Measurements from ENCODE around the gene IER2.
"Not testable (repeated sequence)": the region's sequence is repeated elsewhere in the genome, so short reads cannot be mapped to it uniquely, and the experiment has no call there.

Gene IER2

DNA sequence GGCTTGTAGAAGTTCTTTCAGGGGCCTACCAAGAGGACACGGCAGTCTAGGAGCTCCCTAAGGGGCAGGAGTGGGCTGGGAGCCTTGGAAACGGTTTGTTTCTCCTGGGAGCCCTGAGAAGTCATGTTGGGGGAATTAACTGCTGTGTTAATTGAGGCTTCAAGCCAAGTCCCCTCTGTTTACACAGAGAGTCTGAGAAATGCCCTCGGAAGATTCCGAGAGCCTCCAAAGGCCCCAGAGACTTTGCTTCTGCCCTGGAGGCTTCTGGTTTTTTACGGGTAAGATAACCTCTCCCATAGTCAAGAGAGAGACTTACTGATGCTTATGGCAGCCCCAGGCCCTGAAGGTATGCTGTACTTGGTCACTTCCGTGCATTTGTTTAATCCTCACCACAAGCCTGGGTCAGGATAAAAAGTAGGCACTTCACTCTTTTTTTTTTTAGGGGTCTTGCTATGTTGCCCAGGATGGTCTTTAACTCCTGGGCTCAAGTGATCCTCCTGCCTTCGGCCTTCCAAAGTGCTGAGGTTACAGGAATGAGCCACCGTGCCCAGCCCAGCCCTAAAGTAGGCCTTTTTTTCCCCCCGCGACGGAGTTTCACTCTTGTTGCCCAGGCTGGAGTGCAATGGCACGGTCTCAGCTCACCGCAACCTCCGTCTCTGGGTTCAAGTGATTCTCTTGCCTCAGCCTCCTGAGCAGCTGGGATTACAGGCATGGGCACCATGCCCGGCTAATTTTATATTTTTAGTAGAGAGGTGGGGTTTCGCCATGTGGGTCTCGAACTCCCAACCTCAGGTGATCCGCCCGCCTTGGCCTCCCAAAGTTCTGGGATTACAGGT lies 15.2 kb downstream of the IER2 start:
- DNase-seq: peak; percentile 76

DNA sequence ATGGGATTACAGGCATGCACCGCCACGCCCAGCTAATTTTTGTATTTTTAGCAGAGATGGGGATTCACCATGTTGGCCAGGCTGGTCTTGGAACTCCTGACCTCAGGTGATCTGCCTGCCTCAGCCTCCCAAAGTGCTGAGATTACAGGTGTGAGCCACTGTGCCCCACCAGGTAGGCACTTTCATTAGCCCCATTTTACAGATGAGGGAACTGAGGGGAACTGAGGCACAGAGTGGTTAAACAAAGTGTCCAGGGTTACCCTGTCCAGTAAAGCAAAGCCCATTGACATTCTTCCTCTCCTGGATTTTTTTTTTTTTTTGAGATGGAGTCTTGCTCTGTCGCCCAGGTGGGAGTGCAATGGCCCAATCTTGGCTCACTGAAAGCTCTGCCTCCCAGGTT lies 15.9 kb downstream of the IER2 start:
- DNase-seq: not testable (repeated sequence)

DNA sequence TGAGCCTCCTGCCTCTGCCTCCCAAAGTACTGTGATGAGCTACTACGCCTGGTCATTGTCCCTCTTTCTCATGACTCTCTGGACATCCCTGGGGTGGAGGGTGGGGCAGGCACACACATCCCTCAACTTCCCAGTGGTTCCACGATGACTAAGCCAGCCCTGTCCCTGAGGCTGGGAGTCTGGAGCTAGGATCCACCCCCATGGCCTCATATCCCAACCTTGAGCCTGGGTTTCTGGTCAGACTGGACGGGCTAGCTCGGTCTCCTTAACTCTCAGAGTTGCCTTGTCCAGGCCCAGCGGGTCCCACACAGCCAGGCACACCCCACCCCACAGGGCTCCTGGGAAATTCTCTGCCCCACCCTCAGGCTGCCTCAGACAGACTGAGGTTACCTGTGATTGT lies 19.6 kb downstream of the IER2 start:
- DNase-seq: no peak

DNA sequence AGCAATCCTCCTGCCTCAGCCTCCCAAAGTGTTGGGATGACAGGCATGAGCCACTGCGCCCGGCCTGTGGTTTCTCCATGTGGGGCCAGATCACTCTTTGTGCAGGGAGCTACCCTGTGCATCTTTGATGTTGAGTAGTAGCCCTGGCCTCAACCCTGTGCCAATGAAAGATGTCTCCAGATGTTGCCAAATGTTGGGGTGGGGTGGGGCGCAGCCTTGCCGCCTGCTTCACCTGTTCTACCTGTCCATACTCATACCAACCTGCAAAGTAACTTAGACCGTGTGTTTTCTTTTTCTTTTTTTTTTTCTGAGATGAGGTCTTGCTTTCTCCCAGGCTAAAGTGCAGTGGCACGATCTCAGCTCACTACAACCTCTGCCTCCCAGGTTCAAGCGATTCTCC lies 20.9 kb downstream of the IER2 start:
- no peak for DNase-seq

DNA sequence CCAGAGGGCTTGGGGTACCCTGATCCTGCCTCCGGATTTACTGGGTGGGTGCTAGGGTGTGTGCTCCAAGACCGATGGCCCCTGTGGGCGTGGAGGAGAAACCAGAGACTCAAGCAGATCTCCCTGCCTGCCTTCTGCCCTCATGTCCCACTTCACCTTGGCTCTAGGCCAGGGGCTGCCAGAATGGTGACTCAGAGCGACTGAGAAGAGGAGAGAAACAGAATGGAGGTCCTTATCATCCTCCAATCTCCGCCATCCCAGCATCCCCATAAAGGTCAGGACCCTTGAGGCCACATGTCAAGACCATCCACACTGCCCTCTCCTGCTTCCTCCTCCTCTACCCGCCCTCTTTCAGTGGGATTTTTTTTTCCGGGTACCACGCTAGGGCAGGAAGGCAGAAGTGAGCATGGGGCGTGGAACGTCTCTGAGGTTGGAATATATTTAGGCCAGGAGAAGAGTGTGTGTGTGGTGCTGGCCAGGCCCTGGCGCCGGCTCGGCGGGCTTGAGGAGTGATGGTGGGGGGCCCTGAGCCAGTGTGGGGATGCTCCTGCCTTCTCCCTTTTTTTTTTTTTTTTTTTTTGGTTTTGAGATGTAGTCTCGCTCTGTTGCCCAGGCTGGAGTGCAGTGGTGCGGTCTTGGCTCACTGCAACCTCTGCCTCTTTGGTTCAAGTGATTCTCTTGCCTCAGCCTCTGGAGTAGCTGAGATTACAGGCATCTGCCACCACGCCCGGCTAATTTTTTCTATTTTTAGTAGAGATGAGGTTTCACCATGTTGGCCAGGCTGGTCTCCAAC lies 22.3 kb downstream of the IER2 start:
- DNase-seq: peak; percentile 50

DNA sequence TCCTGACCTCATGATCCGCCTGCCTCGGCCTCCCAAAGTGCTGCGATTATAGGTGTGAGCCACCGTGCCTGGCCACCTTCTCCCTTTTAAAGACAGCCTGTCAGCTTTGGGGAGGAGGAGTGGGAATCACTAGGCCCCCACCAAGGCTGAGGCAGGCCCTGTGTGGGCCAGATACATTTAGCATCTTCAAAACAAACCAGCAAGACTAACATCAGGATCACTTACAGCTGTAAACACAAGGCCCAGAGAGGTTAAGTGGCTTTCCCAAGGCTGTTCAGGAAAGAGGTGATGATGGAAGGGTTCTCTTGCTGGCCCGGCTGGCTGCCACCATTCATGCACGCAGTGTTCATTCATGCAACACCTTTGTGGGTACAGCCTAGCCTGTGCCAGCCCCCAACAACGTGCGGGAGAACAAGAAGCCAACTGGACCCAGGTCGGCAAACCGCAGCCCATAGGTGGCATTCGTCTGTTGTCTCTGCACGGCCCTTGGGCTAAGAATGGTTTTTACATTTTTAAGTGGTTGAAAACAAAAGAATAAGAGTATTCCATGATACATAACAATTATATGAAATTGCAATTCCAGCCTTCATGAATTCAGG lies 23.0 kb downstream of the IER2 start:
- DNase-seq: no peak

DNA sequence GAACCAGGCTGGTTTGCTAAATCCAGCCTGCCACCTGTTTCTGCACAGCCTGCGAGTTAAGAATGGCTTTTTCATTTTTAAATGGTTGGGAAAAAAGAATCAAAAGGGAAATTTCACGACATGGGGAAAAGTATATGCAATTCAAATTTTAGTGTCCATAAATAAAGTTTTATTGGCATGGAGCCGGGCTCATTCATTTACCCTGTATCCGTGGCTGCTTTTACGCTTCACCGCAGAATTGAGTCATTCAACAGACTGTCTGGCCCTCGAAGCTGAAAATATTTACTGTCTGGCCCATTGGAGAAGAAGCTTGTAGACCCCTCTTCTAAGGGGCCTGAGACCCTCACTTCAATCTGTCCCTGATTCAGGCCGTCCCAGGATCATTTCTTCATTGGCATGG lies 26.1 kb downstream of the IER2 start:
- no peak for DNase-seq

DNA sequence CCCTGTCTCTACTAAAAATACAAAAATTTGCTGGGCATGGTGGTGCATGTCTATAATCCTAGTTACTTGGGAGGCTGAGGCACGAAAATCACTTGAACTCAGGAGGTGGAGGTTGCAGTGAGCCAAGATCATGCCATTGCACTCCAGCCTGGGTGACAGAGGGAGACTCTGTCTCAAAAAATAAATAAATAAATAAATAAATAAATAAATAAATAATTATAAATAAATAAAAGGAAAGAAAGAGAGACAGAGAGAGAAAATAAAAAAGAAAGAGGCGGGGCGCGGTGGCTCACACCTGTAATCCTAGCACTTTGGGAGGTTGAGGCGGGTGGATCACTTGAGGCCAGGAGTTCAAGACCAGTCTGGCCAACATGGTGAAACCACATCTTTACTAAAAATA lies 27.4 kb downstream of the IER2 start:
- not testable (repeated sequence) for DNase-seq

DNA sequence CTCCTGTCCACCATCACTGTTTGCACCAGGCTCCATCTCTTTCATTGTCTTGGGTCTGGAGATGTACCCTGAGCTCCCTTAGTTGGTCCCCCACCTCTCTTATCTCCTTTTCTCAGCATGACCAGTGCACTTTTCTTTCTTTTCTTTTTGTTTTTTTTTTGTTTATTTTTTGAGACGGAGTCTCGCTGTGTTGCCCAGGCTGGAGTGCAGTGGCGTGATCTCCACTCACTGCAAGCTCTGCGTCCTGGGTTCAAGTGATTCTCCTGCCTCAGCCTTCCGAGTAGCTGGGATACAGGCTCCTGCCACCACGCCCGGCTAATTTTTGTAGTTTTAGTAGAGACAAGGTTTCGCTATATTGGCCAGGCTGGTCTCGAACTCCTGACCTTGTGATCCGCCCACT lies 28.1 kb downstream of the IER2 start:
- not testable (repeated sequence) for DNase-seq

DNA sequence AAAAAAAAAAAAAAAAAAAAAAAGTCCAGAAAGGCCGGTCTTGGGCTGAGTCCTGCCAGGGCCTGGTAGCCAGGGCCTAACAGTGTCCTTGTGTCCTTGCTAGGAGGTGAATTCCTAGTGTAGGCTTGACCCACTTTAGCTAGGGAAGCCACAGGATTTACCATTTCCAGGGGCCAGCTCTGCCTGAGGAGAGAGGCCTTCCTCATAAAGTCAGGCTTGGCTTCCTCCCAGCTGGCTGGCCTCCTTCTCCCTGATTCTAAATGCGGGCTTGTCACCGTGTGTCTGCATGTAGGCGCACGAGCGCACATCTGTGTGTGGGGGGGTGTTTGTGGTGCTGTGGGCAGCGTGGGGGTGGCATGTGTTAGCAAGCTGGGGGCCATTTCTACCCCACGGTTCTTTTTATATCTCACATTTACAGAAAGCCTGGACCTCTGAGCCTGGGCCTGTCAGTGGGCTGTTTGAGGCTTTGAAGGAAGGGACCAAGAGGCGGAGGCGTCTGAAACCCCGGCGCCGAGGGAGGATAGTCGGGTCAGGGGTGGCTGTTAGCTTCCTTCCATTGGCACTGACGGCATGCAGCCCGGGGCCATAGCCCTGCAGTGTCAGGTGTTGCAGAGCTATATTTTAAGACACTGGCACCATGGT lies 31.7 kb downstream of the IER2 start:
- no peak for DNase-seq

DNA sequence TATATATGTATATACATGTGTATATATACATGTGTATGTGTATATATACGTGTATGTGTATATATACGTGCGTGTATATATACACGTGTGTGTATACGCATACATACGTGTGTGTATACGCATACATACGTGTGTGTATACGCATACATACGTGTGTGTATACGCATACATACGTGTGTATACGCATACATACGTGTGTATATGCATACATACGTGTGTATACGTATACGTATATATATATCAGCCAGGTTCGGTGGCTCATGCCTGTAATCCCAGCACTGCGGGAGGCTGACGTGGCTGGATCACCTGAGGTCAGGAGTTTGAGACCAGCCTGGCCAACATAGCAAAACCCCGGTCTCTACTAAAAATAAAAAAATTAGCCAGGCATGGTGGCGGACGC lies 34.7 kb downstream of the IER2 start:
- DNase-seq: not testable (repeated sequence)

DNA sequence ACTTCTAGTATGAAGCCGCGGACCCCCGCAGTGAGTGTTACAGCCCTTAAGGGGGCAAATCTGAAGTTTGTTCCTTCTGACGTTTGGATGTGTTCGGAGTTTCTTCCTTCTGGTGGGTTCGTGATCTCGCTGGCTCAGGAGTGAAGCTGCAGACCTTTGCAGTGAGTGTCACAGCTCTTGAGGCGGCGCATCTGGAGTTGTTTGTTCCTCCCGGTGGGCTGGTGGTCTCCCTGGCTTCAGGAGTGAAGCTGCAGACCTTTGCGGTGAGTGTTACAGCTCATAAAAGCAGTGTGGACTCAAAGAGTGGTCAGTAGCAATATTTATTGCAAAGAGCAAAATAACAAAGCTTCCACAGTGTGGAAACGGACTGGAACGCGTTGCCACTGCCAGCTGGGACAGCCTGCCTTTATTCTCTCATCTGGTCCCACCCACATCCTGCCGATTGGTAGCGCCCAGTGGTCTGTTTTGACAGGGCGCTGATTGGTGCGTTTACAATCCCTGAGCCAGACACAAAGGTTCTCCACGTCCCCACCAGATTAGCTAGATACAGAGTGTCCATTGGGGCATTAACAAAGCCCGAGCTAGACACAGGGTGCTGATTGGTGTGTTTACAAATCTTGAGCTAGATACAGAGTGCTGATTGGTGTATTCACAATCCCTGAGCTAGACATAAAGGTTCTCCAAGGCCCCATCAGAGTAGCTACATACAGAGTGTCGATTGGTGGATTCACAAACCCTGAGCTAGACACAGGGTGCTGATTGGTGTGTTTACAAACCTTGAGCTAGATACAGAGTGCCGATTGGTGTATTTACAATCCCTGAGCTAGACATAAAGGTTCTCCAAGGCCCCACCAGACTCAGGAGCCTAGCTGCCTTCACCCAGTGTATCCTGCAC lies 35.8 kb downstream of the IER2 start:
- not testable (repeated sequence) for DNase-seq

DNA sequence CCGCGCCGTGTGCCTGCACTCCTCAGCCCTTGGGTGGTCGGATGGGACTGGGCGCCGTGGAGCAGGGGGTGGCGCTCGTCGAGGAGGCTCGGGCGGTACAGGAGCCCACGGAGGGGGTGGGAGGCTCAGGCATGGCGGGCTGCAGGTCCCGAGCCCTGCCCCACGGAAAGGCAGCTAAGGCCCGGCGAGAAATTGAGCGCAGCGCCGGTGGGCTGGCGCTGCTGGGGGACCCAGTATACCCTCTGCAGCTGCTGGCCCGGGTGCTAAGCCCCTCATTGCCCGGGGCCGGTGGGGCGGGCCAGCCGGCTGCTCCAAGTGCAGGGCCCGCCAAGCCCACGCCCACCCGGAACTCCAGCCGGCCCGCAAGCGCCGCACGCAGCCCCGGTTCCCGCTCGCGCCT lies 36.5 kb downstream of the IER2 start:
- DNase-seq: not testable (repeated sequence)

DNA sequence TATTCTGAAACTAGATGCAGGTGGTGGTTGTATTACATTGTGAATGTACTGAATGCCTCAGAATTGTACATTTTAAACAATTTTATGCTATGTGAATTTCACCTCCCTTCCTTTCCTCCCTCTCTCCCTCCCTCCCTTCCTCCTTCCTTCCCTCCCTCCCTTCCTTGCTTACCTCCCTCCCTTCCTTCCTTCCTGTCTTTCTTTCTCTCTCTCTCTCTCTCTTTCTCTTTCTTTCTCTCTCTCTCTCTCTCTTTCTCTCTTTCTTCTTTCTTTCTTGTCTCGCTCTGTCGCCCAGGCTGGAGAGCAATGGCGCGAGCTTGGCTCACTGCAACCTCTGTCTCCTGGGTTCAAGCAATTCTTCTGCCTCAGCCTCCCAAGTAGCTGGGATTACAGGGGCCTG lies 37.2 kb downstream of the IER2 start:
- no peak for DNase-seq

DNA sequence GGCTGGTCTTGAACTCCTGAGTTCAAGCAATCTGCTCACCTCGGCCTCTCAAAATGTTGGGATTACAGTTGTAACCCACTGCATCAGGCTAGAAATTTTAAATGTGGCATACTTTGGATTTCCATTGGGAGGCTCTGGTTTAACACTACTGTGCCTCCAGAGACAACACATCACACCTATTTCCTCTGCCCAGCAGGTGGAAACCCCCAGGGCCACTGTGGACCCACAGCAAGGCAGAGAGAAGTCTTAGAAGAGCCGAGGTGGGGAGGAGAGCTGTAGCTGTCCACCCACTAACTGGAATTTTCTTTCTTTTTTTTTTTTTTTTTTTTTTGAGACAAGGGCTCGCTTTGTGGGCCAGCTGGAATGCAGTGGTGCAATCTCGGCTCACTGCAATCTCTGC lies 39.4 kb downstream of the IER2 start:
- DNase-seq: no peak

DNA sequence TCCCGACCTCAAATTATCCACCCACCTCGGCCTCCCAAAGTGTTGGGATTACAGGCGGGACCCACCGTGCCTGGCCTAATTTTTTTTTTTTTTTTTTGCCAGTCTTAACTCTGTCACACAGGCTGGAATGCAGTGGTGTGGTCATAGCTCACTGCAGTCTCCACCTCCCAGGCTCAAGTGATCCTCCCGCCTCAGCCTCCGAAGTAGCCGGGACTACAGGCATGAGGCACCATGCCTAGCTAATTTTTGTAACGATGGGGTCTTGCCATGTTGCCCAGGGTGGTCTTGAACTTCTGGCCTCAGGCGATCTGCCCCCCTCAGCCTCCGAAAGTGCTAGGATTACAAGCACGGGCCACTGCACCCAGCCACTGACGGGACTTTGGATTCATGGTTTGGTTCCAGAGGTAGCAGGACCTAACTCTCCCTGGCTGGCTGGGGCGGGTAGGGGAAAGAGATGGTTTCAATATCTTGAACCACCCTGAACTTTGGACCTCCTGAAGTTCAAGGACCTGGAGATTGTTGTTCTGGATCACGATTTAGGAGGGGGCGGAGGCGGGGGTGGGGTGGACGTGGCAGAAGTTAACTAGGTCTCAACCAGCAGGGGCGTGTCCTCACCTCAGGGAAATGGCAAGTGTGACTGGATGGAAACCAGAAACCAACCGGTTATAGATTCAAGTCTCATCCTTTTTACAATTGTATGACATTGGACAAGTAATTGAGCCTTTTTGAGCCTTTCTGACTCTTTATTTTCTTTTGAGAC lies 40.8 kb downstream of the IER2 start:
- DNase-seq: no peak

DNA sequence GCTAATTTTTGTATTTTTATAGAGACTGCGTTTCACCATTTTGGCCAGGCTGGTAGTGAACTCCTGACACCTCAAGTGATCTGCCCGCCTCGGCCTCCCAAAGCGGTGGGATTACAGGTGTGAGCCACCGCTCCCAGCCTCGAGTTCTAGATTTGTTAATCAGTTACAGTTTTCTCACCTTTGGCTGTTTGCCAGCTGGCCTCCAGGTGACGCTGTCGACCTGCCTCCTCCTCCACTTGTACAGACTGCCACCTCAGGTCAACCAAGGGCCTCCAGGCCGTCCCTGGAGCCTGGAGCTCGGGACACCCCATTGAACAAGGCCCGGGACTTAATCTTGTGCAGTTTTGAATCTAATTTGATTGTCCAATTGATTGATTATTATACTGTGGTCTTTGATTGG lies 45.5 kb downstream of the IER2 start:
- DNase-seq: peak; percentile 87

DNA sequence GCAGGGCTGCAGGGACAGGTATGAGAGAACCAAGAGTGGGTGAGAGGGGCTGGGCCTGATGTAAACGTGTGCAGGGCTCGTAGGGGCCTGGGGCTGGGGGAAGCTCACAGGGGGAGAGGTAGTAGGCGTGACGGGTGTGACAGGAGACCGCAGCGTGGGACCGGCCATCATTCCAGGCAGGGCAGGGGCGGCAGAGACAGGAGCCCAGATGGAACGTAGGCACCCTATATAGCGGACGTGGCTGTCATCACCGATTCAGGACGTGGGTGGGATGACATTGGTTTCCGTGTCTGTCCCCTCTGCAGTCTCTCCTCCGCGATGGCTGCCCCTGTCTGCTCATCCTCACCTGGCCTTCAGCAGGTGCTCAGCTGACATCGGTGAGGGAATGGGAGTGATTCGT lies 48.4 kb downstream of the IER2 start:
- no peak for DNase-seq

DNA sequence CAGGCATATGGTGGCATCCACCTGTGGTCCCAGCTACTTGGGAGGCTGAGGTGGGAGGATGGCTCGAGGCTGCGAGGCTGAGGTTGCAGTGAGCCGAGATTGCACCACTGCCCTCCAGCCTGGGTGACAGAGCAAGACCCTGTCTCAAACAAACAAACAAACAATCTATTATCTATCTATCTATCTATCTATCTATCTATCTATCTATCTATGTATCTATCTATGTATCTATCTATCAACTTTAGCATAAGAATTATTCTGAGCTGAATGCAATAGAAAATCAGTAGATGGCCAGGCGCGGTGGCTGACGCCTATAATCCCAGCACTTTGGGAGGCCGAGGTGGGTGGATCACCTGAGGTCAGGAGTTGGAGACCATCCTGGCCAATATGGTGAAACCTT lies 51.9 kb downstream of the IER2 start:
- DNase-seq: not testable (repeated sequence)
